K562 (cell line): Measurements from ENCODE around the gene SLC38A8. TPM values are rescaled to one million over a fixed set of nuclear protein-coding genes. Genes with fewer than 3 reads are reported as not detected.

Source experiments
- BRD4 ChIP-seq: fragments of 200-600 bp; sonication (generic); IDR thresholded peaks from 2 replicates; pipeline ENCODE4 v1.6.1; 2017; ENCODE audit warnings: inconsistent platforms
- ETS1 ChIP-seq: conservative IDR thresholded peaks from 2 replicates; pipeline ENCODE4 v1.6.1; 2011; ENCODE audit warnings: low read depth, mild to moderate bottlenecking, low read length; ENCODE audit not compliant: control insufficient read depth
- FOXO4 ChIP-seq: fragments of 450-650 bp; formaldehyde crosslinking; IDR thresholded peaks from 2 replicates; pipeline ENCODE4 v1.4.0; 2020; ENCODE audit warnings: mild to moderate bottlenecking, moderate library complexity
- GMEB1 ChIP-seq: fragments of 250-450 bp; sonication (Bioruptor Pico); IDR thresholded peaks from 2 replicates; pipeline ENCODE4 v1.4.0; 2020; ENCODE audit warnings: mild to moderate bottlenecking
- HDAC2 ChIP-seq: fragments of 450-650 bp; IDR thresholded peaks from 2 replicates; pipeline ENCODE4 v1.6.1; 2016; ENCODE audit warnings: mild to moderate bottlenecking
- HIVEP1 ChIP-seq: fragments of 250-450 bp; sonication (Bioruptor Pico); IDR thresholded peaks from 2 replicates; pipeline ENCODE4 v1.4.0; 2020; ENCODE audit warnings: mild to moderate bottlenecking
- KDM1A ChIP-seq, 2 experiments: fragments of 450-650 bp; IDR thresholded peaks; 2 replicates each; pipeline ENCODE4 v1.6.1; 2016; ENCODE audit warnings: mild to moderate bottlenecking in 2 of 2
- KLF6 ChIP-seq: fragments of 250-450 bp; sonication (Bioruptor Pico); IDR thresholded peaks from 2 replicates; pipeline ENCODE4 v1.4.0; 2020; ENCODE audit warnings: mild to moderate bottlenecking, moderate library complexity, borderline replicate concordance
- MTA2 ChIP-seq: fragments of 450-650 bp; IDR thresholded peaks from 2 replicates; pipeline ENCODE4 v1.6.1; 2016; ENCODE audit warnings: low read depth
- NR4A1 ChIP-seq, 2 experiments: fragments of 250-450 bp in 1 of 2; fragments of 450-650 bp in 1 of 2; sonication (Bioruptor Pico) in 1 of 2; IDR thresholded peaks; 2 replicates each; pipeline versions ENCODE4 v1.4.0 to v1.6.1; 2016 to 2020; ENCODE audit warnings: mild to moderate bottlenecking in 2 of 2, missing compliant biosample characterization in 1 of 2, missing genetic modification characterization in 1 of 2, moderate library complexity in 1 of 2
- PHF20 ChIP-seq: fragments of 450-650 bp; IDR thresholded peaks from 2 replicates; pipeline ENCODE4 v1.6.1; 2018; ENCODE audit not compliant: partially characterized antibody
- POLR2AphosphoS5 ChIP-seq: IDR thresholded peaks from 2 replicates; pipeline ENCODE4 v1.6.1; 2011; ENCODE audit warnings: mild to moderate bottlenecking, low read depth, low read length, moderate library complexity; ENCODE audit not compliant: control insufficient read depth, insufficient read depth
- PRMT5 ChIP-seq: sonication (generic); formaldehyde crosslinking; IDR thresholded peaks from 2 replicates; pipeline ENCODE4 v1.5.0; 2020; ENCODE audit warnings: missing genetic modification reagents
- RBM34 ChIP-seq: fragments of 200-400 bp; formaldehyde crosslinking; IDR thresholded peaks from 2 replicates; pipeline ENCODE4 v1.6.1; 2018; ENCODE audit warnings: low read length, borderline replicate concordance; ENCODE audit not compliant: insufficient read depth
- RUNX1 ChIP-seq: sonication (generic); IDR thresholded peaks from 2 replicates; pipeline ENCODE4 v1.6.1; 2016; ENCODE audit warnings: antibody characterized with exemption, low read depth
- SMARCA5 ChIP-seq: fragments of 450-650 bp; IDR thresholded peaks from 2 replicates; pipeline ENCODE4 v1.6.1; 2016
- SRSF7 ChIP-seq: fragments of 200-400 bp; formaldehyde crosslinking; optimal IDR thresholded peaks from 2 replicates; pipeline ENCODE3; 2017; ENCODE audit warnings: mild to moderate bottlenecking, low read depth, low read length
- STAT5A ChIP-seq: IDR thresholded peaks from 2 replicates; pipeline ENCODE4 v1.6.1; 2012; ENCODE audit warnings: low read length, inconsistent platforms, borderline replicate concordance
- TCF7L2 ChIP-seq: fragments of 150-350 bp; IDR thresholded peaks from 2 replicates; pipeline ENCODE4 v1.6.1; 2016; ENCODE audit warnings: low read depth, mild to moderate bottlenecking, low read length, moderate library complexity
- ZFP1 ChIP-seq: fragments of 450-650 bp; formaldehyde crosslinking; IDR thresholded peaks from 2 replicates; pipeline ENCODE4 v1.4.0; 2020; ENCODE audit warnings: mild to moderate bottlenecking, mixed read lengths
- ZNF785 ChIP-seq: fragments of 250-450 bp; sonication (Bioruptor Pico); IDR thresholded peaks from 2 replicates; pipeline ENCODE4 v1.4.0; 2020; ENCODE audit warnings: mild to moderate bottlenecking
- polyA plus RNA-seq, 8 experiments: library from polyadenylated mRNA; depleted of rRNA in 4 of 8; stranded (reverse) in 5 of 8; unstranded in 3 of 8; fragments of >200 nt; fragmentation: Nextera tagmentation in 2 of 8; fragmentation: Illumina TruSeq in 1 of 8; extraction: Ambion mirVana in 2 of 8; extraction: Trizol in 1 of 8; gene quantifications; 2 replicates each; pipeline versions ENCODE4 v1.2.1 to v1.2.3, GENCODE V29; 2011 to 2014; ENCODE audit warnings: inconsistent platforms in 1 of 8, missing spikeins in 1 of 8
- total RNA-seq, 7 experiments: library from RNA; depleted of rRNA in 6 of 7; stranded (reverse); fragments of >200 nt in 6 of 7; fragmentation: Illumina TruSeq in 2 of 7; extraction: Trizol in 2 of 7; gene quantifications; 2 replicates each; pipeline versions ENCODE4 v1.2.1 to v1.2.3, GENCODE V29; 2011 to 2021; ENCODE audit warnings: low replicate concordance in 1 of 7
- TF ChIP-seq, protein P1 (sequence below): fragments of 450-650 bp; formaldehyde crosslinking; IDR thresholded peaks from 2 replicates; pipeline ENCODE4 v1.4.0; 2020; ENCODE audit warnings: mild to moderate bottlenecking, mixed read lengths
- TF ChIP-seq, protein P2 (sequence below): sonication (generic); formaldehyde crosslinking; IDR thresholded peaks from 2 replicates; pipeline ENCODE4 v1.5.0; 2020; ENCODE audit warnings: missing genetic modification reagents

SLC38A8 gene
- total and polyA plus RNA-seq, 9 of the 15 experiments (the other 6 are each of a cell fraction or from before 2014, with no cell fraction given), result 0.28 TPM; not detected in 8

DNA sequence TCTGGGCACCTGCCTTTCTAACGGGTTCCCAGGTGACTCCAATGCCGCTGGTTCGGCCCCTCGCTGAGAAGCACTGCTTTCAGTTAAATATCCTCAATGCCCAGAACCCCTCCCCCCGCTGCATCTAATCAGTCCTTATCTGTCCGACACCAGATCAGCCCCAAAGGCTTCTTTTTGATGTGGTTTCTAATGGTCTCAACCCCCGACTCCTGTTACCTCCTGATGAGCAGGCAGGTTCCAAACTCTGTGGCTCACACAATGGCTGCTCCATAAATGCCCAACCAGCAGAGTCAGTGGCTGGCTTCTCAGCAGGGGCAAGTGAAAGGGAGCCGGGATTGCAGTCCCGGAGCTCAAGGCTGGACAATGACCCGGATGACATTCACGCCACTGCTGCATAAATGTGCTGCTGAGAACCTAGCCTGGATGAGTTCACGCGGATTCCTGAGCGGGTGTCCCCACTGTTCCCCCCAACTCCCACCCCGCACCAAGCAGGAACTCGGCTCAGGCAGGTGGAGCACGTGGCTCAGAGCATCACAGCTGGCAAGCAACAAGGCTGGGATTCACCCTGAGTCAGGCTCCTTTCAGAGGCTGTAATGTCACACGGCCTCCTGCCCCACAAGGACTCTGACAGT lies 1.0 kb upstream of the SLC38A8 start (continued):
- TF ChIP-seq, protein P1, sequence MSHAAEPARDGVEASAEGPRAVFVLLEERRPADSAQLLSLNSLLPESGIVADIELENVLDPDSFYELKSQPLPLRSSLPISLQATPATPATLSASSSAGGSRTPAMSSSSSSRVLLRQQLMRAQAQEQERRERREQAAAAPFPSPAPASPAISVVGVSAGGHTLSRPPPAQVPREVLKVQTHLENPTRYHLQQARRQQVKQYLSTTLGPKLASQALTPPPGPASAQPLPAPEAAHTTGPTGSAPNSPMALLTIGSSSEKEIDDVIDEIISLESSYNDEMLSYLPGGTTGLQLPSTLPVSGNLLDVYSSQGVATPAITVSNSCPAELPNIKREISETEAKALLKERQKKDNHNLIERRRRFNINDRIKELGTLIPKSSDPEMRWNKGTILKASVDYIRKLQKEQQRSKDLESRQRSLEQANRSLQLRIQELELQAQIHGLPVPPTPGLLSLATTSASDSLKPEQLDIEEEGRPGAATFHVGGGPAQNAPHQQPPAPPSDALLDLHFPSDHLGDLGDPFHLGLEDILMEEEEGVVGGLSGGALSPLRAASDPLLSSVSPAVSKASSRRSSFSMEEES, result no peak
- TF ChIP-seq, protein P2, sequence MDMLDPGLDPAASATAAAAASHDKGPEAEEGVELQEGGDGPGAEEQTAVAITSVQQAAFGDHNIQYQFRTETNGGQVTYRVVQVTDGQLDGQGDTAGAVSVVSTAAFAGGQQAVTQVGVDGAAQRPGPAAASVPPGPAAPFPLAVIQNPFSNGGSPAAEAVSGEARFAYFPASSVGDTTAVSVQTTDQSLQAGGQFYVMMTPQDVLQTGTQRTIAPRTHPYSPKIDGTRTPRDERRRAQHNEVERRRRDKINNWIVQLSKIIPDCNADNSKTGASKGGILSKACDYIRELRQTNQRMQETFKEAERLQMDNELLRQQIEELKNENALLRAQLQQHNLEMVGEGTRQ, result no peak; the same call in 1 of the 2 replicates
- TF ChIP-seq RUNX1, result peak; percentile 83; the same call in 1 of the 2 replicates
- TF ChIP-seq NR4A1 (CRISPR knock-in tag; IDR thresholded peaks at IDR 0.05), result no peak
- no peak for TF ChIP-seq NR4A1 (tag; IDR thresholded peaks at IDR 0.05)
- no peak for TF ChIP-seq FOXO4 (CRISPR knock-in tag)
- TF ChIP-seq SMARCA5, result peak; percentile 67; the same call in 1 of the 2 replicates
- TF ChIP-seq MTA2, result peak; percentile 87
- TF ChIP-seq STAT5A, result peak; percentile 84
- TF ChIP-seq SRSF7, result no peak
- no peak for TF ChIP-seq RBM34
- peak; percentile 90 for TF ChIP-seq TCF7L2
- no peak for TF ChIP-seq PRMT5
- peak; percentile 79 for TF ChIP-seq POLR2AphosphoS5
- TF ChIP-seq KLF6 (CRISPR knock-in tag), result no peak
- TF ChIP-seq KDM1A (IDR thresholded peaks at IDR 0.05), result peak; percentile 93 to 95
- TF ChIP-seq BRD4, result no peak
- no peak for TF ChIP-seq HIVEP1 (CRISPR knock-in tag)
- TF ChIP-seq ZNF785 (CRISPR knock-in tag), result no peak
- no peak for TF ChIP-seq ETS1
- TF ChIP-seq PHF20, result peak; percentile 28
- no peak for TF ChIP-seq ZFP1
- TF ChIP-seq GMEB1, result no peak
- peak; percentile 75; the same call in 1 of the 2 replicates for TF ChIP-seq HDAC2
